Esophagus squamous epithelium (tissue), 4 donors: ENCODE data around the gene PFKL.

Experiments used
- CTCF ChIP-seq, 6 experiments: fragments of 450-650 bp in 4 of 6; fragments of 200-600 bp in 2 of 6; sonication (generic) in 2 of 6; IDR thresholded peaks; one replicate each; pipeline ENCODE4 v1.5.1; 2016 to 2019; ENCODE audit warnings: antibody characterized with exemption in 6 of 6, mild to moderate bottlenecking in 4 of 6, moderate library complexity in 4 of 6
- POLR2A ChIP-seq, 4 donors: fragments of 450-650 bp; IDR thresholded peaks; one replicate each; pipeline ENCODE4 v1.6.1; 2017; ENCODE audit warnings: antibody characterized with exemption in 4 of 4, mild to moderate bottlenecking in 4 of 4, moderate library complexity in 3 of 4

GRCh38 chr21:44260791-44261631, 38.8 kb upstream of the PFKL start:
- TF ChIP-seq CTCF (IDR thresholded peaks at IDR 0.05), result no peak
- TF ChIP-seq POLR2A (IDR thresholded peaks at IDR 0.05), result no peak
